ENCODE data around the gene AVEN. TPM values are rescaled to one million over a fixed set of nuclear protein-coding genes. Genes with fewer than 3 reads are reported as not detected.

AVEN gene
- total and polyA plus RNA-seq, 2 of the 8 experiments (the other 6 are each of a cell fraction or from before 2014, with no cell fraction given) = 5.5 to 17.0 TPM

DNA sequence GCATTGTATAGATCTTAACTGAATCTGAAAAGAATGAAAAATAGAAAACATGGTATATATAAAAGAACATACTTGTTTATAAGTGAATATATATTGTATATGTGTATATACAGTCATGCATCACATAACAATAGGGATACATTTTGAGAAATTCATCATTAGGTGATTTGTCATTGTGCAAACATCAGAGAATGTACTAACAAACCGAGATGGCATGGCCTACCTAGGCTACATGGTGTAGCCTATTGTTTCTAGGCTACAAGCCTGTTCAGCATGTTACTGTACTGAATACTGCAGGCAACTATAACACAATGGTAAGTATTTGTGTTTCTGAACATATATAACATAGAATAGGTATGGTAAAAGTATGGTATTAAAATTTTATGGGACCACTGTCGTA is 135.3 kb downstream of the AVEN start:
- FAIRE-seq (no peak), DNase-seq (ENCODE audit: low read depth in 1 of 2, low spot score in 2 of 2) (no peak)
- Histone ChIP-seq H2BK5ac (ENCODE audit: low read depth, low read length) (no peak overlapping the region), H3K23me2 (ENCODE audit: low read depth, low read length) (no peaks in the 10 kb centered on the region), H3K14ac (ENCODE audit: insufficient read length) (no peak overlapping the region), H3K4ac (replicated peaks; ENCODE audit: insufficient read length, low read depth, low read length) (no peak overlapping the region), H3K79me2 (ENCODE audit: control insufficient read depth in 1 of 2, insufficient read depth in 2 of 2, low read length in 2 of 2) (no peaks in the 10 kb centered on the region), H2BK12ac (ENCODE audit: low read depth, low read length) (no peak overlapping the region), H2BK15ac (ENCODE audit: low read length) (no peak overlapping the region), H3K23ac (ENCODE audit: insufficient read length) (no peak overlapping the region), H3K27me3 (replicated peaks in 1 of 4; ENCODE audit: control insufficient read depth in 3 of 4, extremely low read depth in 1 of 4, insufficient read depth in 3 of 4, low read length in 3 of 4) (no peaks in the 10 kb centered on the region), H4K20me1 (replicated peaks in 1 of 2; ENCODE audit: control insufficient read depth in 1 of 2, insufficient read depth in 2 of 2, low read length in 2 of 2) (no peaks in the 10 kb centered on the region), H4K91ac (replicated peaks; ENCODE audit: insufficient read length, low read length) (no peak overlapping the region), H3K4me1 (replicated peaks in 1 of 4; ENCODE audit: control insufficient read depth in 3 of 4, insufficient read depth in 4 of 4, low read length in 3 of 4) (peaks cover 0 to 3% (median under 1%) of the 10 kb centered on the region in 4 experiments; a peak in 1 of 7 replicates), H3K56ac (replicated peaks; ENCODE audit: insufficient read length, low read depth, low read length) (no peak overlapping the region), H2BK120ac (replicated peaks; ENCODE audit: low read depth, low read length) (no peak overlapping the region), H3K4me2 (ENCODE audit: insufficient read depth in 1 of 2, low read depth in 2 of 2, low read length in 2 of 2) (no peak overlapping the region), H2AFZ (ENCODE audit: low read length) (no peak overlapping the region), H3K9me3 (ENCODE audit: insufficient read depth in 2 of 2, low read depth in 1 of 2, low read length in 1 of 2) (no peaks in the 10 kb centered on the region), H2BK20ac (ENCODE audit: low read length) (no peak overlapping the region), H4K5ac (ENCODE audit: insufficient read length, low read depth, low read length) (no peak overlapping the region), H3K79me1 (ENCODE audit: low read depth, low read length) (no peaks in the 10 kb centered on the region), H3K4me3 (ENCODE audit: extremely low read depth in 1 of 4, insufficient read depth in 2 of 4, low read depth in 3 of 4, low read length in 4 of 4) (no peak overlapping the region), H3K18ac (ENCODE audit: extremely low read depth, low read length) (no peak overlapping the region), H3K27ac (ENCODE audit: low read depth, low read length) (no peak overlapping the region), H4K8ac (ENCODE audit: extremely low read depth, insufficient read depth, low read length) (no peak overlapping the region), H2AK5ac (ENCODE audit: low read depth, low read length) (no peak overlapping the region), H3K36me3 (ENCODE audit: control insufficient read depth in 2 of 4, insufficient read depth in 4 of 4, low read length in 3 of 4) (no peaks in the 10 kb centered on the region), H3K9ac (replicated peaks in 1 of 4; ENCODE audit: extremely low read depth in 1 of 4, low read depth in 3 of 4, low read length in 3 of 4) (no peak overlapping the region)
- ChIA-PET CTCF (ENCODE audit: partially characterized antibody) (no interaction called here), POLR2A (ENCODE audit: partially characterized antibody) (no interaction called here)
- TF ChIP-seq SP2 (IDR thresholded peaks at IDR 0.05; ENCODE audit: low read length) = no peak
- no peak for TF ChIP-seq RAD21 (IDR thresholded peaks at IDR 0.05 in 1 of 2, conservative IDR thresholded peaks at IDR 0.05 in 1 of 2; ENCODE audit: low read depth in 2 of 2, low read length in 2 of 2)
- TF ChIP-seq CREB1 (IDR thresholded peaks at IDR 0.05) = no peak
- no peak for TF ChIP-seq PHF8 (conservative IDR thresholded peaks at IDR 0.05; ENCODE audit: low read depth, low read length)
- TF ChIP-seq EGR1 (IDR thresholded peaks at IDR 0.05; ENCODE audit: borderline replicate concordance, low read depth, low read length) = no peak
- no peak for TF ChIP-seq CTBP2 (IDR thresholded peaks at IDR 0.05; ENCODE audit: borderline replicate concordance, insufficient read depth, insufficient read length, low read length)
- WGBS, 2 experiments (ENCODE audit: extremely low coverage in 1 of 2, insufficient coverage in 1 of 2, insufficient read length in 1 of 2, insufficient replicate concordance in 2 of 2, low coverage in 1 of 2, low lambda C conversion rate in 2 of 2, missing lambda C conversion rate in 1 of 2) = 93% methylated on average over 2 of the region's 2 CpGs; no CpG with 5 or more reads in 1 of the 2 experiments

All from H1 (cell line).